Activated CD4-positive, alpha-beta memory T cell treated with anti-CD3 and anti-CD28 coated beads for 36 hours (primary cell): ENCODE measurements around the gene MAP3K9. TPM values are rescaled to one million over a fixed set of nuclear protein-coding genes. Genes with fewer than 3 reads are reported as not detected.
"Not testable (repeated sequence)": the region's sequence is repeated elsewhere in the genome, so short reads cannot be mapped to it uniquely, and the experiment has no call there.

Experiments
- CTCF ChIA-PET: fragments of 350-600 bp; sonication (Branson Sonifier 250); formaldehyde crosslinking; loops from one replicate; lab custom pipeline; 2021; ENCODE audit warnings: antibody characterized with exemption, inconsistent platforms; lab: Charles Lee
- POLR2A ChIA-PET: fragments of 350-600 bp; sonication (Branson Sonifier 250); formaldehyde crosslinking; loops from one replicate; lab custom pipeline; 2021; ENCODE audit warnings: antibody characterized with exemption; lab: Charles Lee
- DNase-seq: peaks from one replicate; pipeline ENCODE4 v3.0.0-alpha.2; 2020
- H3K27ac Mint-ChIP-seq: one replicate; pipeline ENCODE4 v1.8.0; 2021; ENCODE audit warnings: mixed read lengths
- H3K27me3 Mint-ChIP-seq: one replicate; pipeline ENCODE4 v1.8.0; 2021; ENCODE audit warnings: mixed read lengths
- H3K36me3 Mint-ChIP-seq: one replicate; pipeline ENCODE4 v1.8.0; 2021; ENCODE audit warnings: mixed read lengths
- H3K4me1 Mint-ChIP-seq: one replicate; pipeline ENCODE4 v1.8.0; 2021; ENCODE audit warnings: low read depth, mixed read lengths
- H3K4me3 Mint-ChIP-seq: one replicate; pipeline ENCODE4 v1.8.0; 2021; ENCODE audit warnings: mild to moderate bottlenecking, mixed read lengths
- H3K9me3 Mint-ChIP-seq: one replicate; pipeline ENCODE4 v1.8.0; 2021; ENCODE audit warnings: mixed read lengths
- intact Hi-C: fragments of 100-400 bp; cut with micrococcal nuclease; formaldehyde crosslinking; loops from one replicate; pipeline ENCODE4 v1.15.1; 2023
- total RNA-seq, 2 experiments: library from RNA; stranded (reverse); gene quantifications; one replicate each; pipeline ENCODE4 v1.2.3, GENCODE V29; 2021

MAP3K9 gene
- 1 to 10 TPM; 5.9 to 6.3 TPM for total RNA-seq

- CTCF ChIA-PET = interaction anchor here (0.8 to 2.4 kb wide), 14 partner anchors 8 to 170 kb away, joined by 3 to 11 read pairs (median 4); partner anchors contain the start of gene PCNX1
- Mint-ChIP-seq H3K4me3 (no peak within 1 kb of the TSS), H3K9me3 (no peaks in the 10 kb centered on the region), H3K4me1 (peaks cover 6% of the 10 kb centered on the region), H3K27ac (no peak within 1 kb of the TSS), H3K36me3 (no peaks in the 10 kb centered on the region), H3K27me3 (no peaks in the 10 kb centered on the region)
- DNase-seq = peak; percentile 96
- intact Hi-C loops = loop anchor here (1.0 to 5.0 kb wide), 6 partner anchors 8 to 511 kb away; partner anchors contain the start of genes COX16, MED6, SIPA1L1 and TTC9
- POLR2A ChIA-PET = interaction anchor here (0.5 to 2.8 kb wide), 6 partner anchors 12 to 308 kb away, joined by 3 to 10 read pairs (median 6); partner anchors contain the start of genes PCNX1 and TTC9
Observed at GRCh38 chr14:70809225-70810219, at the start of gene MAP3K9. MAP3K9 (minus strand) TSS chr14:70809513; CDS start chr14:70809171, 342 bp downstream.

- POLR2A ChIA-PET = no interaction called here
- Mint-ChIP-seq H3K36me3 (no peaks in the 10 kb centered on the region), H3K27me3 (no peaks in the 10 kb centered on the region), H3K4me1 (peaks cover 11% of the 10 kb centered on the region), H3K9me3 (no peaks in the 10 kb centered on the region), H3K4me3 (no peak overlapping the region), H3K27ac (no peak overlapping the region)
- DNase-seq = no peak
- CTCF ChIA-PET = no interaction called here
- intact Hi-C loops = no loop called here
Observed at GRCh38 chr14:70858641-70859040, 49.3 kb upstream of the MAP3K9 start.

- no peak overlapping the region for H3K27ac Mint-ChIP-seq
- no peaks in the 10 kb centered on the region for H3K36me3 Mint-ChIP-seq
- no peaks in the 10 kb centered on the region for H3K9me3 Mint-ChIP-seq
- H3K4me1 Mint-ChIP-seq = peaks cover 11% of the 10 kb centered on the region
- intact Hi-C loops = loop anchor here (1.0 to 2.0 kb wide), 2 partner anchors 29 to 35 kb away; no protein-coding TSS in a partner anchor
- no peak for DNase-seq
- ChIA-PET POLR2A (interaction anchor here (1.1 kb wide), 1 partner anchor 14 kb away, joined by 3 read pairs; no protein-coding TSS in a partner anchor), CTCF (no interaction called here)
- H3K4me3 Mint-ChIP-seq = no peak overlapping the region
- H3K27me3 Mint-ChIP-seq = no peaks in the 10 kb centered on the region
Observed at GRCh38 chr14:70857496-70857890, 48.2 kb upstream of the MAP3K9 start.

- Mint-ChIP-seq H3K9me3 (no peaks in the 10 kb centered on the region), H3K27ac (no peak overlapping the region), H3K27me3 (no peaks in the 10 kb centered on the region), H3K36me3 (no peaks in the 10 kb centered on the region), H3K4me1 (peaks cover 11% of the 10 kb centered on the region), H3K4me3 (no peak overlapping the region)
- ChIA-PET POLR2A (interaction anchor here (1.1 kb wide), 1 partner anchor 13 kb away, joined by 3 read pairs; no protein-coding TSS in a partner anchor), CTCF (no interaction called here)
- DNase-seq = peak; percentile 48
- intact Hi-C loops = loop anchor here (1.0 to 2.0 kb wide), 2 partner anchors 29 to 34 kb away; no protein-coding TSS in a partner anchor
Observed at GRCh38 chr14:70856851-70857495, 47.7 kb upstream of the MAP3K9 start.

DNA sequence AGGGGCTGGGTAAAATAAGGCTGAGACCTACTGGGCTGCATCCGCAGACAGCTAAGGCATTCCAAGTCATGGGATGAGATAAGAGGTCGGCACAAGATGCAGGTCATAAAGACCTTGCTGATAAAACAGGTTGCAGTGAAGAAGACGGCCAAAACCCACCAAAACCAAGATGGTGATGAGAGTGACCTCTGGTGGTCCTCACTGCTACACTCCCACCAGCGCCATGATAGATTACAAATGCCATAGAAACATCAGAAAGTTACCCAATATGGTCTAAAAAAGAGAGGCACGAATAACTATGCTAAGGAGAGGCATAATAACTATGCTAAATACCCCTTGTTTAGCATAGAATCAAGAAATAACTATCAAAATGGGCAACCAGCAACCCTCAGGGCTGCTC is 46.2 kb upstream of the MAP3K9 start:
- Mint-ChIP-seq H3K27me3 (no peaks in the 10 kb centered on the region), H3K4me1 (peaks cover 11% of the 10 kb centered on the region), H3K9me3 (no peaks in the 10 kb centered on the region), H3K27ac (no peak overlapping the region), H3K4me3 (no peak overlapping the region), H3K36me3 (no peaks in the 10 kb centered on the region)
- no peak for DNase-seq
- POLR2A ChIA-PET = no interaction called here
- CTCF ChIA-PET = interaction anchor here (0.7 to 1.0 kb wide), 2 partner anchors 37 to 1077 kb away, joined by 3 read pairs; partner anchors contain the start of gene RGS6
- intact Hi-C loops = no loop called here

DNA sequence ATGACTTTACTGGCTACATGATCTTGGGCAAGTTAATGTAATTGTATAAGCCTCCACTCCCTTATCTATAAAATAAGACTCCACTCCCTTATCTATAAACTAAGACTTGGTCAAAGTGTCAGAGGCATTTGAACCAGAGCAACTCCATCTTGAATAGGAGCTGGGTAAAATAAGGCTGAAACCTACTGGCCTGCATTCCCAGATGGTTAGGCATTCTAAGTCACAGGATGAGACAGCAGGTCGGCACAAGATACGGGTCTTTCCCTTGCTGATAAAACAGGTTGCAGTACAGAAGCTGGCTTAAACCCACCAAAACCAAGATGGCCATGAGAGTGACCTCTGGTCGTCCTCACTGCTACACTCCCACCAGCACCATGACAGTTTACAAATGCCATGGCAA is 44.3 kb upstream of the MAP3K9 start:
- H3K36me3 Mint-ChIP-seq, H3K27ac Mint-ChIP-seq, H3K9me3 Mint-ChIP-seq, POLR2A ChIA-PET, H3K4me3 Mint-ChIP-seq, intact Hi-C loops, H3K27me3 Mint-ChIP-seq, DNase-seq: not testable (repeated sequence)
- H3K4me1 Mint-ChIP-seq = peaks cover 11% of the 10 kb centered on the region
- CTCF ChIA-PET = interaction anchor here (0.9 kb wide), 1 partner anchor 119 kb away, joined by 5 read pairs; no protein-coding TSS in a partner anchor

GRCh38 chr14:70847406-70848090 is 38.2 kb upstream of the MAP3K9 start:
- Mint-ChIP-seq H3K27me3 (no peaks in the 10 kb centered on the region), H3K4me3 (no peak overlapping the region), H3K4me1 (no peaks in the 10 kb centered on the region), H3K27ac (no peak overlapping the region), H3K9me3 (no peaks in the 10 kb centered on the region), H3K36me3 (no peaks in the 10 kb centered on the region)
- DNase-seq = no peak
- POLR2A ChIA-PET = interaction anchor here (0.6 kb wide), 1 partner anchor 31 kb away, joined by 3 read pairs; no protein-coding TSS in a partner anchor
- CTCF ChIA-PET = no interaction called here
- intact Hi-C loops = no loop called here

DNA sequence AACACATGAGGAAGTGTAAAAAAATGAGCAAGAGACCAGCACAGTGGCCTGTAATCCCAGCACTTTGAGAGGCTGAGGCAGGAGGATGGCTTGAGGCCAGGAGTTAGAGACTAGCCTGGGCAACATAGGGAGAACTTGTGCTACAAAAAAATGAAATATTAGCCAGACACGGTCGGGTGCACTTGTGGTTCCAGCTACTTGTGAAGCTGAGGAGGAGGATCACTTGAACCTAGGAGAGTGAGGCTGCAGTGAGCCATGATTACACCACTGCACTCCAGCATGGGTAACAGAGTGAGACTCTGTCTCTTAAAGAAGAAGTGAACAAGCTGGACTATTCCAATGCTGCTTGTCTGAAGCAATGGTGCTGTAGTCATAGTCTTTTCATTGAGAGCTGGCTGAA is 36.3 kb upstream of the MAP3K9 start:
- H3K27me3 Mint-ChIP-seq = no peaks in the 10 kb centered on the region
- DNase-seq = no peak
- POLR2A ChIA-PET = no interaction called here
- intact Hi-C loops = no loop called here
- CTCF ChIA-PET = interaction anchor here (0.7 kb wide), 1 partner anchor 123 kb away, joined by 3 read pairs; no protein-coding TSS in a partner anchor
- no peaks in the 10 kb centered on the region for H3K9me3 Mint-ChIP-seq
- no peak overlapping the region for H3K27ac Mint-ChIP-seq
- no peaks in the 10 kb centered on the region for H3K4me1 Mint-ChIP-seq
- no peaks in the 10 kb centered on the region for H3K36me3 Mint-ChIP-seq
- no peak overlapping the region for H3K4me3 Mint-ChIP-seq

DNA sequence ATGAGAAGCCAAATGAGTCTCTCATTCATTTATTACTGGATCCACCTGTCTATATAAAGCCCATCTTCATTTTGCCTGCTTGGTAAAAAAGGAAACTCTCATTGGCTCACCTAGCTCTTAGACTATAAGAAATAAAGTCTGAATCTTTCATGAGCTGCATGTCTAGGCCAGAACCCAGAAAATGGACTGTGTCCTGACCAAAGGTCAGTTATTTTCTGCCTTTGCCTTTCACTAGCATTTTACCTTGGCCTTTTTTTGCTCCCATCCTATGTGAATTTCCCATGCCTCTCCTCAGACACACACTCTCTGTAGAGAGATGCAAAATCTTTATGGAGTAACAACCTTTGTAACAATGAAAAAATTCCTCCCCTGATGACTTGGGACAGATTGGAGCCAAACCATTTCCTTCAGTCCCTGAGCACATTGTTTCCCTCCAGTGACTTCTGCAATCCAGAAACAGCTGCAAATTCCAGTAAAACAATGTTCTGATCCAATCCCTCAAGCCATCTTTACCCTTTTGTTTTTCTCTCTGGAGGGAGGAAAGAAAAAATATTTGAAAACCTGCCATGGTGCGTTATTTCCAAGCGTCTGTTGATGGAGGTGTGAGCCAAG is 33.6 kb upstream of the MAP3K9 start:
- Mint-ChIP-seq H3K4me3 (no peak overlapping the region), H3K27ac (no peak overlapping the region), H3K27me3 (no peaks in the 10 kb centered on the region), H3K36me3 (no peaks in the 10 kb centered on the region), H3K4me1 (no peaks in the 10 kb centered on the region), H3K9me3 (no peaks in the 10 kb centered on the region)
- POLR2A ChIA-PET = interaction anchor here (1.4 kb wide), 1 partner anchor 14 kb away, joined by 3 read pairs; no protein-coding TSS in a partner anchor
- CTCF ChIA-PET = no interaction called here
- DNase-seq = no peak
- intact Hi-C loops = no loop called here

GRCh38 chr14:70838076-70838475 is 28.8 kb upstream of the MAP3K9 start:
- Mint-ChIP-seq H3K36me3 (peaks cover 1% of the 10 kb centered on the region), H3K4me1 (no peaks in the 10 kb centered on the region), H3K4me3 (no peak overlapping the region), H3K27ac (no peak overlapping the region), H3K27me3 (no peaks in the 10 kb centered on the region), H3K9me3 (peaks cover 19% of the 10 kb centered on the region)
- ChIA-PET POLR2A (no interaction called here), CTCF (no interaction called here)
- DNase-seq = no peak
- intact Hi-C loops = no loop called here

DNA sequence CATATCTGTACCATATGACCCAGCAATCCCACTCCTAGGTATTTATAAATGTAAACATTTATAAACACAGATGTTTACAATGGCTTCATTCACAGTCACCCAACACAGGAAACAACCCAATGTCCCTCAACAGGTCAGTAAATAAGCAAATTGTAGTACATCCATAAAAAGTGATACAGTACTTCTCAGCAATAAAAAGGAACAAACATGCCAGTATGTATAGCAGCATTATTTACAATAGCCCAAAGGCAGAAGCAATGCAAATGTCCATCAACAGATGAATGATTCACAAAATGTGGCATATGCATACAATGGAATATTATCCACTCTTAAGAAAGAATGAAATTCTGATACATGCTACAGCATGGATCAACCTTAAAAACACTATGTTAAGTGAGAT is 27.6 kb upstream of the MAP3K9 start:
- intact Hi-C loops = no loop called here
- no peak for DNase-seq
- H3K27ac Mint-ChIP-seq = no peak overlapping the region
- no peaks in the 10 kb centered on the region for H3K27me3 Mint-ChIP-seq
- no peaks in the 10 kb centered on the region for H3K4me1 Mint-ChIP-seq
- peaks cover 19% of the 10 kb centered on the region for H3K9me3 Mint-ChIP-seq
- H3K36me3 Mint-ChIP-seq = peaks cover 1% of the 10 kb centered on the region
- CTCF ChIA-PET = no interaction called here
- POLR2A ChIA-PET = no interaction called here
- H3K4me3 Mint-ChIP-seq = no peak overlapping the region
